Neural cell (in vitro differentiated cells): ENCODE results near the gene ADGRD1. TPM values are rescaled to one million over a fixed set of nuclear protein-coding genes. Genes with fewer than 3 reads are reported as not detected.

Experiments
- H2AFZ ChIP-seq: fragments of 200-600, 300-800 bp; sonication (generic), shearing (Covaris generic); 2 replicates; pipeline ENCODE4 v1.6.0; 2014; ENCODE audit warnings: low read depth, mild to moderate bottlenecking, antibody characterized with exemption, low read length, moderate library complexity
- H3F3A ChIP-seq: fragments of 200-600 bp; shearing (Covaris generic); 2 replicates; pipeline ENCODE4 v1.6.1; 2016; ENCODE audit warnings: mild to moderate bottlenecking, moderate library complexity, mixed read lengths, antibody characterized with exemption, low read length; ENCODE audit not compliant: insufficient read depth, poor library complexity, severe bottlenecking
- H3K27ac ChIP-seq: fragments of 200-600, 300-800 bp; sonication (generic), shearing (Covaris generic); 2 replicates; pipeline ENCODE4 v1.5.1; 2014; ENCODE audit warnings: mild to moderate bottlenecking, low read length, moderate library complexity
- H3K27me3 ChIP-seq: fragments of 300-800, 200-600 bp; sonication (generic), shearing (Covaris generic); 2 replicates; pipeline ENCODE4 v1.6.0; 2014; ENCODE audit warnings: mild to moderate bottlenecking, low read depth, low read length, moderate library complexity; ENCODE audit not compliant: insufficient read depth
- H3K36me3 ChIP-seq: fragments of 300-800, 200-600 bp; sonication (generic), shearing (Covaris generic); 2 replicates; pipeline ENCODE4 v1.5.1; 2014; ENCODE audit warnings: mild to moderate bottlenecking, antibody characterized with exemption, low read length, moderate library complexity; ENCODE audit not compliant: insufficient read depth
- H3K4me2 ChIP-seq: fragments of 300-800, 200-600 bp; sonication (generic), shearing (Covaris generic); 2 replicates; pipeline ENCODE4 v1.6.0; 2014; ENCODE audit warnings: mild to moderate bottlenecking, low read length
- H3K4me3 ChIP-seq: fragments of 300-800, 200-600 bp; sonication (generic), shearing (Covaris generic); 2 replicates; pipeline ENCODE4 v1.5.1; 2014; ENCODE audit warnings: mild to moderate bottlenecking, low read length, moderate library complexity
- H3K79me2 ChIP-seq: fragments of 200-600 bp; shearing (Covaris generic); replicated peaks from 2 replicates; pipeline ENCODE4 v1.6.0; 2014; ENCODE audit warnings: mild to moderate bottlenecking, low read length, moderate library complexity; ENCODE audit not compliant: insufficient read depth
- H3K9ac ChIP-seq: fragments of 300-800, 200-600 bp; sonication (generic), shearing (Covaris generic); 2 replicates; pipeline ENCODE4 v1.6.1; 2016; ENCODE audit warnings: mild to moderate bottlenecking, low read length, mixed read lengths
- H3K9me2 ChIP-seq: fragments of 200-600 bp; shearing (Covaris generic); 2 replicates; pipeline ENCODE4 v1.6.1; 2016; ENCODE audit warnings: mild to moderate bottlenecking, low read length, mixed read lengths; ENCODE audit not compliant: insufficient read depth
- H3K9me3 ChIP-seq: fragments of 200-600, 300-800 bp; sonication (generic), shearing (Covaris generic); 2 replicates; pipeline ENCODE4 v1.6.1; 2016; ENCODE audit warnings: mild to moderate bottlenecking, mixed run types, low read length, moderate library complexity, mixed read lengths
- H4K20me1 ChIP-seq: fragments of 200-600 bp; shearing (Covaris generic); 2 replicates; pipeline ENCODE4 v1.6.1; 2016; ENCODE audit warnings: mild to moderate bottlenecking, mixed run types; ENCODE audit not compliant: insufficient read depth
- EP300 ChIP-seq: fragments of 450-650 bp; conservative IDR thresholded peaks from 2 replicates; pipeline ENCODE4 v1.6.1; 2014; ENCODE audit warnings: antibody characterized with exemption, mild to moderate bottlenecking, moderate library complexity; ENCODE audit not compliant: poor library complexity, severe bottlenecking
- EZH2 ChIP-seq: fragments of 200-600, 300-800 bp; shearing (Covaris generic), sonication (generic); IDR thresholded peaks from 2 replicates; pipeline ENCODE4 v1.6.1; 2014; ENCODE audit warnings: antibody characterized with exemption, low read length, borderline replicate concordance, mild to moderate bottlenecking; ENCODE audit not compliant: insufficient read depth, poor library complexity, severe bottlenecking
- MXI1 ChIP-seq: fragments of 450-650 bp; conservative IDR thresholded peaks from 2 replicates; pipeline ENCODE4 v1.6.1; 2014; ENCODE audit warnings: antibody characterized with exemption, mild to moderate bottlenecking; ENCODE audit not compliant: poor library complexity, severe bottlenecking
- POLR2AphosphoS5 ChIP-seq: IDR thresholded peaks from 2 replicates; pipeline ENCODE4 v1.6.1; 2012
- RAD21 ChIP-seq: fragments of 450-650 bp; conservative IDR thresholded peaks from 2 replicates; pipeline ENCODE4 v1.6.1; 2014; ENCODE audit warnings: antibody characterized with exemption, mild to moderate bottlenecking, moderate library complexity
- SMC3 ChIP-seq: fragments of 450-650 bp; conservative IDR thresholded peaks from 2 replicates; pipeline ENCODE4 v1.6.1; 2014; ENCODE audit warnings: antibody characterized with exemption, mild to moderate bottlenecking, moderate library complexity; ENCODE audit not compliant: poor library complexity
- TAF1 ChIP-seq: IDR thresholded peaks from 2 replicates; pipeline ENCODE4 v1.6.1; 2012; ENCODE audit warnings: low read depth
- polyA plus RNA-seq: library from polyadenylated mRNA; depleted of rRNA; stranded (reverse); fragments of >200 nt; gene quantifications from 2 replicates; pipeline ENCODE4 v1.2.3, GENCODE V29; 2014
- TF ChIP-seq, protein P1 (sequence below): IDR thresholded peaks from 2 replicates; pipeline ENCODE4 v1.6.1; 2012; ENCODE audit warnings: borderline replicate concordance
- TF ChIP-seq, protein P2 (sequence below): fragments of 450-650 bp; IDR thresholded peaks from 2 replicates; pipeline ENCODE4 v1.5.1; 2014; ENCODE audit warnings: antibody characterized with exemption, mild to moderate bottlenecking, moderate library complexity; ENCODE audit not compliant: poor library complexity, severe bottlenecking

The ADGRD1 gene
- polyA plus RNA-seq, 1 donor from 2014 or later, result 1.7 TPM

- no peak overlapping the region for H2AFZ ChIP-seq
- no peaks in the 10 kb centered on the region for H3K36me3 ChIP-seq
- no peak overlapping the region for H3K4me2 ChIP-seq
- H3K4me3 ChIP-seq, result no peak overlapping the region
- H4K20me1 ChIP-seq, result no peaks in the 10 kb centered on the region
- H3K27me3 ChIP-seq, result no peaks in the 10 kb centered on the region
- H3K9me3 ChIP-seq, result no peaks in the 10 kb centered on the region
- no peaks in the 10 kb centered on the region for H3F3A ChIP-seq
- no peaks in the 10 kb centered on the region for H3K79me2 ChIP-seq
- H3K27ac ChIP-seq, result no peak overlapping the region
- H3K9me2 ChIP-seq, result no peaks in the 10 kb centered on the region
- no peak for TF ChIP-seq POLR2AphosphoS5
- TF ChIP-seq SMC3, result no peak
- no peak for TF ChIP-seq TAF1
- TF ChIP-seq EP300, result no peak
- TF ChIP-seq, protein P1, sequence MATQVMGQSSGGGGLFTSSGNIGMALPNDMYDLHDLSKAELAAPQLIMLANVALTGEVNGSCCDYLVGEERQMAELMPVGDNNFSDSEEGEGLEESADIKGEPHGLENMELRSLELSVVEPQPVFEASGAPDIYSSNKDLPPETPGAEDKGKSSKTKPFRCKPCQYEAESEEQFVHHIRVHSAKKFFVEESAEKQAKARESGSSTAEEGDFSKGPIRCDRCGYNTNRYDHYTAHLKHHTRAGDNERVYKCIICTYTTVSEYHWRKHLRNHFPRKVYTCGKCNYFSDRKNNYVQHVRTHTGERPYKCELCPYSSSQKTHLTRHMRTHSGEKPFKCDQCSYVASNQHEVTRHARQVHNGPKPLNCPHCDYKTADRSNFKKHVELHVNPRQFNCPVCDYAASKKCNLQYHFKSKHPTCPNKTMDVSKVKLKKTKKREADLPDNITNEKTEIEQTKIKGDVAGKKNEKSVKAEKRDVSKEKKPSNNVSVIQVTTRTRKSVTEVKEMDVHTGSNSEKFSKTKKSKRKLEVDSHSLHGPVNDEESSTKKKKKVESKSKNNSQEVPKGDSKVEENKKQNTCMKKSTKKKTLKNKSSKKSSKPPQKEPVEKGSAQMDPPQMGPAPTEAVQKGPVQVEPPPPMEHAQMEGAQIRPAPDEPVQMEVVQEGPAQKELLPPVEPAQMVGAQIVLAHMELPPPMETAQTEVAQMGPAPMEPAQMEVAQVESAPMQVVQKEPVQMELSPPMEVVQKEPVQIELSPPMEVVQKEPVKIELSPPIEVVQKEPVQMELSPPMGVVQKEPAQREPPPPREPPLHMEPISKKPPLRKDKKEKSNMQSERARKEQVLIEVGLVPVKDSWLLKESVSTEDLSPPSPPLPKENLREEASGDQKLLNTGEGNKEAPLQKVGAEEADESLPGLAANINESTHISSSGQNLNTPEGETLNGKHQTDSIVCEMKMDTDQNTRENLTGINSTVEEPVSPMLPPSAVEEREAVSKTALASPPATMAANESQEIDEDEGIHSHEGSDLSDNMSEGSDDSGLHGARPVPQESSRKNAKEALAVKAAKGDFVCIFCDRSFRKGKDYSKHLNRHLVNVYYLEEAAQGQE, result no peak
- TF ChIP-seq, protein P2, sequence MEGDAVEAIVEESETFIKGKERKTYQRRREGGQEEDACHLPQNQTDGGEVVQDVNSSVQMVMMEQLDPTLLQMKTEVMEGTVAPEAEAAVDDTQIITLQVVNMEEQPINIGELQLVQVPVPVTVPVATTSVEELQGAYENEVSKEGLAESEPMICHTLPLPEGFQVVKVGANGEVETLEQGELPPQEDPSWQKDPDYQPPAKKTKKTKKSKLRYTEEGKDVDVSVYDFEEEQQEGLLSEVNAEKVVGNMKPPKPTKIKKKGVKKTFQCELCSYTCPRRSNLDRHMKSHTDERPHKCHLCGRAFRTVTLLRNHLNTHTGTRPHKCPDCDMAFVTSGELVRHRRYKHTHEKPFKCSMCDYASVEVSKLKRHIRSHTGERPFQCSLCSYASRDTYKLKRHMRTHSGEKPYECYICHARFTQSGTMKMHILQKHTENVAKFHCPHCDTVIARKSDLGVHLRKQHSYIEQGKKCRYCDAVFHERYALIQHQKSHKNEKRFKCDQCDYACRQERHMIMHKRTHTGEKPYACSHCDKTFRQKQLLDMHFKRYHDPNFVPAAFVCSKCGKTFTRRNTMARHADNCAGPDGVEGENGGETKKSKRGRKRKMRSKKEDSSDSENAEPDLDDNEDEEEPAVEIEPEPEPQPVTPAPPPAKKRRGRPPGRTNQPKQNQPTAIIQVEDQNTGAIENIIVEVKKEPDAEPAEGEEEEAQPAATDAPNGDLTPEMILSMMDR, result no peak
- no peak for TF ChIP-seq EZH2
- TF ChIP-seq RAD21, result no peak
- no peak for TF ChIP-seq MXI1
- no peak overlapping the region for H3K9ac ChIP-seq
Observed at GRCh38 chr12:131041216-131041967, 87.7 kb downstream of the ADGRD1 start.

- no peaks in the 10 kb centered on the region for H4K20me1 ChIP-seq
- no peak for TF ChIP-seq POLR2AphosphoS5
- TF ChIP-seq, protein P1, result no peak
- no peak for TF ChIP-seq EZH2
- no peak overlapping the region for H3K27ac ChIP-seq
- no peak overlapping the region for H3K9ac ChIP-seq
- no peak overlapping the region for H3K4me2 ChIP-seq
- H2AFZ ChIP-seq, result no peak overlapping the region
- H3K9me2 ChIP-seq, result no peaks in the 10 kb centered on the region
- H3K79me2 ChIP-seq, result no peaks in the 10 kb centered on the region
- no peaks in the 10 kb centered on the region for H3K9me3 ChIP-seq
- H3K36me3 ChIP-seq, result no peaks in the 10 kb centered on the region
- H3K27me3 ChIP-seq, result no peaks in the 10 kb centered on the region
- H3K4me3 ChIP-seq, result no peak overlapping the region
- no peaks in the 10 kb centered on the region for H3F3A ChIP-seq
Observed at GRCh38 chr12:131041968-131042833, 88.5 kb downstream of the ADGRD1 start.
